Hepatocyte (in vitro differentiated cells): ENCODE measurements around the gene TES.

Experiments used
- EZH2 ChIP-seq: fragments of 200-600 bp; sonication (generic); IDR thresholded peaks from 2 replicates; pipeline ENCODE4 v1.6.1; 2016; ENCODE audit warnings: antibody characterized with exemption, mild to moderate bottlenecking, borderline replicate concordance
- TF ChIP-seq, protein P1 (sequence below): fragments of 200-600 bp; sonication (generic); IDR thresholded peaks from 2 replicates; pipeline ENCODE4 v1.5.1; 2016; ENCODE audit warnings: antibody characterized with exemption, mild to moderate bottlenecking; ENCODE audit not compliant: poor library complexity

DNA sequence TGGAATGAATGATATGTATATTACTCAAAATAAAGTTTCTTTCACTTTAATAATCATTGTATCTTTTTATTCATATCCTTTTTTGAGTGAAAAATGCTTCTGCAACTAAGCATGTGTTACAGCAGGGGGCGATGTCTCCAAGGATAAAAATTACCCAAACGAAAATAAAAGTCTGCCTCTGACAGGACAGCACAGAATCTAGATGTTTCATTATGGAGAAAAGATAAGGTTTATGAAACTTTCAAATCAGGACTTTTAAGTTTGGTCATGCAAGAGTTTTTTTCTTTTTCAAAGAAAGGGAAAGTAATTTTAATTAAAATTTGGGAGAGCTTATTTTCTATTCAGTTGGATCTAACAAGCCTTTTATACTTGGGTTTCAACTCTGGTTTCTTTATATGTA is 48.4 kb downstream of the TES start:
- TF ChIP-seq, protein P1, sequence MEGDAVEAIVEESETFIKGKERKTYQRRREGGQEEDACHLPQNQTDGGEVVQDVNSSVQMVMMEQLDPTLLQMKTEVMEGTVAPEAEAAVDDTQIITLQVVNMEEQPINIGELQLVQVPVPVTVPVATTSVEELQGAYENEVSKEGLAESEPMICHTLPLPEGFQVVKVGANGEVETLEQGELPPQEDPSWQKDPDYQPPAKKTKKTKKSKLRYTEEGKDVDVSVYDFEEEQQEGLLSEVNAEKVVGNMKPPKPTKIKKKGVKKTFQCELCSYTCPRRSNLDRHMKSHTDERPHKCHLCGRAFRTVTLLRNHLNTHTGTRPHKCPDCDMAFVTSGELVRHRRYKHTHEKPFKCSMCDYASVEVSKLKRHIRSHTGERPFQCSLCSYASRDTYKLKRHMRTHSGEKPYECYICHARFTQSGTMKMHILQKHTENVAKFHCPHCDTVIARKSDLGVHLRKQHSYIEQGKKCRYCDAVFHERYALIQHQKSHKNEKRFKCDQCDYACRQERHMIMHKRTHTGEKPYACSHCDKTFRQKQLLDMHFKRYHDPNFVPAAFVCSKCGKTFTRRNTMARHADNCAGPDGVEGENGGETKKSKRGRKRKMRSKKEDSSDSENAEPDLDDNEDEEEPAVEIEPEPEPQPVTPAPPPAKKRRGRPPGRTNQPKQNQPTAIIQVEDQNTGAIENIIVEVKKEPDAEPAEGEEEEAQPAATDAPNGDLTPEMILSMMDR, result peak; percentile 87
- TF ChIP-seq EZH2, result no peak
